Hematopoietic multipotent progenitor cell treated with erythropoietin and hydrocortisone succinate and interleukin-3 and kit ligand, for 4 days (in vitro differentiated cells): ENCODE data around the gene OR2AT4.
A peak's percentile ranks its signal among the peaks of the same experiment; 100 is the strongest.
"Not testable (repeated sequence)": the region's sequence is repeated elsewhere in the genome, so short reads cannot be mapped to it uniquely, and the experiment has no call there.

Experiments used
- DNase-seq: peaks from one replicate; pipeline ENCODE4 v3.0.0-alpha.2; 2015

Gene OR2AT4

GRCh38 chr11:75101424-75102128, 4.9 kb upstream of the OR2AT4 start:
- DNase-seq = no peak

DNA sequence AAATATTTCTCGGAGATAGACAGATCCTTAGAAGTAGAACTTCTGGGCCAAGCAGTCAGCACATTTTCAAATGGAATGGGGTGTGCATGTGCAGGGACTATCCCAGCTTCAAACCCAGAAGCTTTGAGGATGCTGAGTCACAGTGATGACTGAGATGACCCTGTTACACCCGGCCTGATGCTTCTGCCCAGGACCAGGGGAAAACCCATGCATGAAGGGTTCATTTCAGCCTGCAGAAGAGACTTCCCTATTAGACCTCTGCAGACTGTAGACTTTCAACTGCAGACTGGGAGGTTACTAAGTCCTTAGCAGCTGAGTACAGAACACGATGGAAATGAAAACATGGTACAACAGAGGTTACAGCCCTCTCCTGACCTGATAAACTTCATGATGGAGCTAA, 3.6 kb upstream of the OR2AT4 start:
- peak; percentile 62 for DNase-seq

DNA sequence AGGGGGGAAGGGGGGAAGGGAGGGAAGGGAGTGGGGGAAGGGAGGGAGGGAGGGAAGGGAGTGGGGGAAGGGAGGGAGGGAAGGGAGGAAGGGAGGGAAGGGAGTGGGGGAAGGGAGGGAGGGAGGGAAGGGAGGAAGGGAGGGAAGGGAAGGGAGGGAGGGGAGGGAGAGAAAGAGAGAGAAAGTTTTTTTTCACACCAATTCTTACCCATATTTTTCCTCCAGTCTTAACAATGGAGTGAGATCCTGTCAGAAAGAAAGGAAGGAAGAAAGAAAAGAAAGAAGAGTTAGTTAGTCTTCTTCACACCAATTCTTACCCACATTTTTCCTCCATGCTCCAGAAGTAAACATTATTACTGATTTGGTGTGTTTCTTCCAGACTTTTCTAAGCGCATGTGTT, 3.0 kb upstream of the OR2AT4 start:
- DNase-seq = no peak

GRCh38 chr11:75098835-75099439, 2.3 kb upstream of the OR2AT4 start:
- not testable (repeated sequence) for DNase-seq

- not testable (repeated sequence) for DNase-seq
These were observed 1.5 kb upstream of the OR2AT4 start for GRCh38 chr11:75098181-75098580.

DNA sequence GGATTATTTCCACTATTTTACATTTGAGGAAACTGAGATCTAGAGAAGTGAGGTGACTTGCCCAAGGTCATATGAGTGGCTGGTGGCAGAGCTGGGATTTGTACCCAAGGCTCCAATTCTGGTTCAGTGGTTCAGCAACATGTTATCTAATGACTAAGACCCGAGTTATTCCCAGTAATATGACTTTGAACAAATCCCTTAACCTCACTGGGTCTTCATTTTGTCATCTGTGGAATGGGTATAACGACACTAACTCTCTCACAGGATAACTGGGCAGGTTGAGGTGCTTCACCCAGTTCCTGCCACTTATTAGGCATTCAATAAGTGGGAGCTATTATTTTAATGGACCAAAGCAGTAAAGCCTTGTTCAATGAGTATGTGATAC, 489 bp upstream of the OR2AT4 start:
- no peak for DNase-seq

GRCh38 chr11:75094382-75094781, 2.3 kb downstream of the OR2AT4 start:
- DNase-seq = not testable (repeated sequence)

DNA sequence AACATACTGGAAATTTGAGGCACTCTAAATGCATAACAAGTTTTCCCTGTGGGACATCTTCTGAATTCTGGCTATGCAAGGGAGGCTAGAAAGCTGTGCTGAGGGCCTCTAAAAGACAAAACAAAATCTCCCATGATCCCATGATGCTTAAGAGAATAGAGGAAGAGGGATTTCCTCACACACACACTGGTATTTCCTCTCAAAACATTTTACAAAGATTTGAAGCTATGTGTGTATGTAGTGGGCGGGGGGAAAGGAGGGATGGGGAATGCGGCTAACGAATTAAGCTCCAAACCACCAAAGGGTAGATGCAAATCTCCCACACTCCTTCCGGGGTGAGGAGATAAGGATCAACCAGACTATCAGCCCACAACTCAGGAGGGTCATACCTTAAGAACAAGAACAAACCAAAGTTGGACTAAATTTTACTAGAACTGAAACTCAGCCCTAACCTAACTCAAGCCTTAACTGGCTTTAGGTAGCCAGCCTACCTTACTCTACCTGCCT, 6.0 kb downstream of the OR2AT4 start:
- no peak for DNase-seq

DNA sequence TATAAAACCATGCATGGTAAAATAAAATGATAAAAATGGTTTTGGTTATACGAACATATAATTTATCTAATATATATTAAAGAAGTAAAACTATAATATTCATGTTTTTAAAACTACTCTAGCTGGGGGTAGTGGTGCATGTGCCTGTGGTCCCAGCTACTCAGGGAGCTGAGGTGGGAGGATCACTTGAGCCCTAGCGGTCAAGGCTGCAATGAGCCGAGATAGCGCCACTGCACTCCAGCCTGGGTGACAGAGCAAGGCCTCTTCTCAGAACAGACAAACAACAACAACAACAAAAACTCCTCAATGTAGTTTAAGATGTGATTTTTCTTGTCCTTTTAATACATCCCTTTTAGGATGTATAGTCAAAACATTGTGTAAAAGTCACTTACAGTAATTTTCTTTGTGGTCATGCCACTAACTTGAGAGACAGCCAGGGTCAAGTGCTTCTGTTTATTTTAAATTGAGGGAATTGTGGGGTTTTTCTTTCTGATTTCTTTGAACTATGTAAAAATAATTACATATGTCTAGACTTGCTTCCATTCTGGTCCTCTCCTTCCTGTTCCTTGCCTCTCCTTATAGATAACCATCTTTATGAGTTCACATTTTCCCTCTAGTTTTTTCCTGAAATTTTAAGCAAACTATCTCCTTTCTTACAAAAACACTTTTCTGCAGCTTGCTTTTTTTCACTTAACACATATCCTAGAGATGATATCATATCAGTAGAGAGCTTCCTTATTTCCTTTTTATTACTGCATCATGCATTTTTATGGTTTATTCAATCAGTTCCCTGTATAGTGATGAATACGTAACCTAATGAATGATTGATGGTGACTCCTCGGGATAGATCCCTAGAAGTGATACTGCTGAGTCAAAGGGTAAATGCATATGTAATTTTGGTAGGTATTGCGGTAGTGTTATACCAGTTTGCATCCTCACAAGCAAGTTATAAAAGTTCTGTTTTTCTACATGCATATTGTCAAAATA, 9.1 kb downstream of the OR2AT4 start:
- no peak for DNase-seq

- no peak for DNase-seq
These were observed 11.8 kb downstream of the OR2AT4 start for GRCh38 chr11:75084883-75085282.

DNA sequence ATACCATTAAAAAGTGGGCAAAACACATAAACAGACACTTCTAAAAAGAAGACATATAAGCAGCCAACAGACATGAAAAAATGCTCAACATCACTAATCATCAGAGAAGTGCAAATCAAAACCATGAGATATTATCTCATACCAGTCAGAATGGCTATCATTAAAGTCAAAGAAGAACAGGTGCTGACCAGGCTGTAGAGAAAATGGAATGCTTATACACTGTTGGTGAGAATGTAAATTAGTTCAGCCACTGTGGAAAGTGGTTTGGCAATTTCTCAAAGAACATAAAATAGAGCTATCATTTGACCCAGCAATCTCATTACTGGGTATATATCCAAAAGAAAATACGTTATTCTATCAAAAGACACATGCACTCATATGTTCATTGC, 13.5 kb downstream of the OR2AT4 start:
- no peak for DNase-seq

DNA sequence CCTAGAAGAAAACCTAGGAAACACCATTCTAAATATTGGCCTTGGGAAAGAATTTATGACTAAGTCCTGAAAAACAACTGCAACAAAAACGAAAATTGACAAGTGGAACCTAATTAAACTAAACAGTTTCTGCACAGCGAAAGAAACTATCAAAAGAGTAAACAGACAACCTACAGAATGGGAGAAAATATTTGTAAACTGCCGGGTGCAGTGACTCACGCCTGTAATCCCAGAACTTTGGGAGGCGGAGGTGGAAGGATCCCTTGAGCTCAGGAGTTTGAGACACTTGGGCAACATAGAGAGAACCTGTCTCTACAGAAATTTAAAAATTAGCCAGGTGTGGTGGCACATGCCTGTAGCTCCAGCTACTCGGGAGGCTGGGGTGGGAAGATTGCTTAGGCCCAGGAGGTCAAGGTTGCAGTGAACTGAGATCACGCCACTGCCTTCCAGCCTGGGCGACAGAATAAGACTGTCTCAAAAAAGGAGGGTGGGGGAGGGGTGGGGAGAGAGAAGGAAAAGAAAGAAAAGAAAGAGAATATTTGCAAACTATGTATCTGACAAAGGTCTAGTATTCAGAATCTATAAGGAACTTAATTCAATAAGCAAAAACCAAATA, 14.0 kb downstream of the OR2AT4 start:
- no peak for DNase-seq

DNA sequence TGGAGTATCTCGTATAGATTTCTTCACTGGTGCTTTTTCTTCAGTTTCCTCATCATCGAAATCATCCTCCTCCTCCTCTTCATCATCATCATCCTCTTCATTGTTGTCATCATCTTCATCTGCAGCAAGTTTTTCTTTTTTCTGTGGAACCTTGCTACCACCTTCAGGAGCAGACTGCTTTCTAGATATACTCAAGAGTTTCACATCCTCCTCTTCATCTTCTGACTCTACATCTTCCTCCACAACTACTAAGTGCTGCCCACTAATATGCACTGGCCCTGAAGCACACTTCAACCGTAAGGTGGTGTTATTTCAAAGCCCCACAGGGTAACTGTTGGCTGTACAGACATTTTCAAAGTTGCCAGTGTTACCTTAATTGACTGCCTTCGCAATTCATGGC, 17.1 kb downstream of the OR2AT4 start:
- DNase-seq = no peak

DNA sequence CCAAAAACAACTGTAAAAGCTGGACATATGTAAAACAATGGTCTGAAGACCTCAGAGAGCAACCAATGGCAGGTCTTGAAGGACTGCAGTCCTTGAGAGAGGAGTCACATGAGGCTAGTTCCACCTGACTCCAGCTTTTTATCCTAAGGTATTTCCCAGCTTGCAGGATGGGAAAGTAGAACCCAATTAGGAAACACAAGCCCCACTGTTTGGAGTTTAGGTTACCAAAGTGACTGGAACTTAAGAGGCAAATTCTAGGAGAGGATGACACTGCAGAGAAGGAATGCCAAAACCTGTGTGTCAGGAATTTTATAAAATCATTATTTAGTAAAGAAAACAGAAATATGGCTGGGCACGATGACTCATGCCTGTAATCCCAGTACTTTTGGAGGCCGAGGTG, 18.4 kb downstream of the OR2AT4 start:
- no peak for DNase-seq

GRCh38 chr11:75077316-75077715, 19.4 kb downstream of the OR2AT4 start:
- no peak for DNase-seq

DNA sequence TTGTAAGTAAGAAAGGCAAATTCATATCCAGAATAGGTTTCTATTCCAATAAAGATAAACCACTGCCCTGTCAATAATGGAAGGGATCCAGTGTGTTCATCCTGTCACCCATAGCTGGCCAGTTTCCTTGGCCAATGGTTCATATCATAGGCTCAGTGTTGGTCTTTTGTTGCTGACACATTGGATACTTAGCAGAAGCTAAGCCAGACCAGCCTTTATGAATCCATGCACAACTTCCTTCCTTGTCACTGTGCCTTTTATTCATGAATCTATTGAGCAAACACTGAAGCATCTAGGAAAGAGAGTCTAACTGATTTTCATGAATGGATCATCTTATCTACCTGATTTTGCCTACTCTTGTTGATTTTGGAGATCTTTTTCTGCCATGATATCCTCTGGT, 20.0 kb downstream of the OR2AT4 start:
- no peak for DNase-seq

DNA sequence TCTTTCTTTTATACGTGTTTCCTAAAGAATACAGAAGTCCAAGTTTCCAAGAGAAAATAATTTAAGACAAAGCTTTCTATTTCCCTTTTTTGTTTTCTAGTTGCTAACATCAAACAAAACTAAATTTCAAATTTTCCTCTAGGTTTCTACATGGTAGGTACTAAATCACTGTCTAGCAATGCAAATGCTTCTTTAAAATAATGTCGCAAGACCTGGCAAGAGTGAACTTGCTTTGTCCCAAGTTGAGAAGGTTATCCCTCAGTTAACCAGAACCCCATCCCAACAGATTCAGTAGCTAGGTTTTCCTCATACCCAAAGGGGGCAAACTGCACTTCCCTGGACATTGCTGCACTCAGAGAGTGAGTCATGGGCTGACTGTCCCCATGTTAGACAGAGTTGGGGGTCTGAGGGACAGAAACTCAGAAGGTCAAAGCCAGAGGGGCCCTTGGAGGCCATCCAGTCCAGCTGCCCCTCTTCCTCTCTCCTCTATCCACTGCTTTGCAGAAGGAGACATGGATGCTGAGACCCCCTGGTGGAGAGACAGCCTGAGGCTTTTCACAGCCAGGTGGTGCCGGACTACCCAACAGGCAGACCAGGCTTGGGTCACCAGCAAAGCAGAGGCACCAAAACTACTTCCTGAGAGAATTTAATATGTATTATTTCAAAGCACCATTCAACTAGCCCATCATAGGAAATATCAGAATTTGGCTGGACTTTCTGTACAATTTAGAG, 23.1 kb downstream of the OR2AT4 start:
- DNase-seq = no peak

GRCh38 chr11:75072582-75072981, 24.1 kb downstream of the OR2AT4 start:
- DNase-seq = no peak

DNA sequence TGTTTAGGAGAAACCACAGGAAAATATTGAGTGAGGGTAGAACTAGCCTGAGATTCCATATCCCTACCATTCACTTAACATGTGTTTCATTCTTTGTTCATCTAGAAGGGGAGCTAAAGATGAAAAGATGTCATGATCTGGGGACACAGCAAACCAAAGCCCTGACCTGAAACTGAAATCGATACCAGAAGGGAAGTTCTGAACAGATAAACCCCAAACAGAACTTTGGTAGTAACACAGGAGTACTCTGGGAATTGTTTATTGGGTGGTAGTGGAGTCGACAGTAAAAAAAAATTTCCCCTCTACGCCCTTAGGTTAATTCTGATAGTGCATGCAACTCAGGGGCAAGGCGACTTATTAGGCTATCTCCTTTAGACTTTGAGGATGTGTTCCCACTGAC, 27.2 kb downstream of the OR2AT4 start:
- DNase-seq = no peak

GRCh38 chr11:75068993-75069392, 27.7 kb downstream of the OR2AT4 start:
- DNase-seq = no peak

- no peak for DNase-seq
These were observed 28.1 kb downstream of the OR2AT4 start for GRCh38 chr11:75068559-75068958.

- DNase-seq = no peak
These were observed 30.6 kb downstream of the OR2AT4 start for GRCh38 chr11:75066061-75066460.
